HT1080 (cell line): ENCODE measurements around the gene CDSN. TPM values are rescaled to one million over a fixed set of nuclear protein-coding genes. Genes with fewer than 3 reads are reported as not detected.

Source experiments
- DNase-seq: peaks from one replicate; pipeline ENCODE4 v3.0.0-alpha.2; 2015; ENCODE audit warnings: low read depth
- total RNA-seq: library from RNA; depleted of rRNA; stranded (reverse); fragments of >200 nt; shearing (Covaris generic); gene quantifications from 2 replicates; pipeline ENCODE4 v1.2.3, GENCODE V29; 2014

Gene CDSN
- total RNA-seq, 1 experiment from 2014 or later: not detected

DNA sequence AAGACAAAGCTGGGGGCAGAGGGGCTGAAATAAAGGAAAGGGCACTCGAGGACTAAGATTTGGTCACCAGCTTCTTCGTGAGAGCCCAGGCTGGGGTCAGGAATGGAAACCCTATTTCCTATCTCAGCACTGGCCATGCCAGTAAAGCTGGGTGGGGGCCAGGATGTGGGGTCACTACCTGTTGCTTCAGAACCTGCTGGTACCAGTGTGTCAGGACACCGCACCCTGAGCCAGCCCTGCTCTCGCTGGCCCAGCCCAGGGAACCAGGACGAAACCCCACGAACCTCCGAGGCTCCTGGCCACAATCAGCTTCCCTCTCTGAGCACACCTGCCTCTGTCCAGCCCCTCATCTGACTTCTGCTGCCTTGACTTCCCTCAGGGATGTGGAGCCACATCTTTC lies 2.1 kb downstream of the CDSN start:
- no peak for DNase-seq

DNA sequence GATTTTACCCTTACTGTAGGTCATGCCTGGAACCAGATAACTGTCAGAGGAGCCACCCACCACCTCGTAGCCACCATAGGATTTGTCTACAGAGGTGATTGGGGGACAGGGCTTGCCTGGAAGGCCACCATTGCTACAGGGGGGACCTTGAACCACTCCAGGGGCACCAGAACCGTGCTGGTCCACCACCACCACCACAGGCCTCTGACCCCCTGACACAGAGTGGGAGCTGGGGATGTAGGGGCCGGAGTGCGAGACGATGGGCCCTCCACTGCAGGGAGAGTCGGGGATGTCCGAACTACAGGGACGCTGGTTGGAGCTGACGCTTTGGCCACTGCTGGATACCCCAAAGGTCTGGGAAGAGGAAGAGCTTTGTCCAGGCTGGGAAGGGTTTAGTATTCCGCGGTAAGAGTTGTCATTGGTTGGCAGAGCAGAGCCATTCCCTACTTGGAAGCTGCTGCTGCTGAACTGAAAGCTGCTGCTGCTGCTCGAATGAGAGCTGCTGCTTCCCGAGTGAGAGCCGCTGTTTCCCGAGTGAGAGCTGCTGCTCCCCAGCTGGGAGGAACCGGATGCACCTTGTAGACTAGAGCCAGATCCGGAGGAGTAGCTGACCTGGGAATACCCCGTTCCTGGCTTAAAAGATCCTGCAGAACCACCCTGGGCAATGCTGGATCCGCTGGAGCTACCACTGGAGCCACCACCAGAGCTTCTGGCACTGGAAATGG lies 3.4 kb downstream of the CDSN start:
- no peak for DNase-seq

DNA sequence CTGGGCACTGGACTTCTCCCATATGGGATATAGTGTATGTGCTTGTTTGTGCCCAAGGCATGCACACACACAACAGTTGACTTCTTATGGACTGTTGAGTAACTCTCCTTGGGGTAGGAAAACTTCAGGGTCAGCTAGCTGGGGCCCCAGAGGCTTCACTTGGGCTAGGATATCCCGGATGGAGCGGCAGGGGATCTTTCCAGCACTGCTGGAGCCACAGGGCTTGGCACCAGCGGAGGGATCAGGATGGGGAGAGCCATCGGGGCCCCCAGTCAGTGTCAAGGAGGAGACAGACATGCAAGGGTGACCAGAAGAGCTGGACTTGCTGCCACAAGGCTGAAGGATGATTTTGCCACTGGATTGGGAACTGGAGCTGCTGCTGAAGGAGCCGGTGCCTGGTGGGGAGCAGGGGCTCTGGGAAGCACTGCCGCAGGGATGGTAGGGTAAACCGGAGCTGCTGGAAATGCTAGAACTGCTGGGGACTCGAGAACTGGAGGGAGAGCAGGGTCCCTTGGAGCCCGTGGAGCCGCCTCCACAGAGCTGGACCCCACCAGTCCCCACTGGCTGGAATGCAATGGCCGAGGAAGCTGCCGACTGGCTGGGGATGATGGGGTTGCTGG lies 4.2 kb downstream of the CDSN start:
- no peak for DNase-seq

DNA sequence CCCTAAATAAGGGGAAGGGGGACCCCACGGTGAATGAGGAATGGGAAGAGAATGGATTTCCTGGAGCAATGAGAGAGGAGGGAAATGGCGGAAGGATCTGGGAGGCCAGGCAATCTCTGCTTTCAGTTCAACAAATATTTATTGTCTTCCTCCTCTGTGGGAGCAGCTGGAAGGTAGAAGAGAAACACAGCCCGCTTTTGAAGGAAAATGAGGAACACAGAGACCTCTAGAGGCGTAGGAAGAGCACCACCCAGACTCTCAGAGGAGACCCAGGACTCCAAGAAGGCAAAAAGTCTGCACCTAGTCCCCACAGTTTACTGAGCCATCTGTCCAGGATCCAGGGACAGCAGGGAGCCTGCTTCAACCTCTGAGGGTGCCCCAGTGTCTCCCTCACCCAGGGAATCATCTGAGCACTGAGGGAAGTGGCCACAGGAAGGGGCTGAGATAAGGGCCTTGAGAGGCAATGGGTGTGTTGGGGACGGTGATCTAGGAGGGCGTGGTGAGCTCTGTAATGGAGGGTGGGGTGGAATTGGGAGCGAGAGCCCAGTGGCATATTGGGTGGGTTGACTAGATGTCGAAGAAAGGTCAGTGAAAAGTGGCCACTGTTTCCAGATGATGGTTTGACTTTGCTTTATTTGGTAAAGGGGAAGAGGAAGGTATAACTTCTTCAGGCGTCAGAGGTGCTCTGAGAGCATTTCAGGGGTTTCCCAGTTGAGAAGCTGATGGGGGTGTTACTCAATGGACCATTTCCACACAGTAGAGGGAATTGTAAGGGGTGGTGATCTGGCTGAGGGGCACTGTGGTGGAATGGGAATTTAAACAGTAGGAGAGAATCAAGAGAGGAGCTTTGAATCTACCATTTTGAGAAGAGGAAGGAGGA lies 5.0 kb downstream of the CDSN start:
- DNase-seq: peak; percentile 80

DNA sequence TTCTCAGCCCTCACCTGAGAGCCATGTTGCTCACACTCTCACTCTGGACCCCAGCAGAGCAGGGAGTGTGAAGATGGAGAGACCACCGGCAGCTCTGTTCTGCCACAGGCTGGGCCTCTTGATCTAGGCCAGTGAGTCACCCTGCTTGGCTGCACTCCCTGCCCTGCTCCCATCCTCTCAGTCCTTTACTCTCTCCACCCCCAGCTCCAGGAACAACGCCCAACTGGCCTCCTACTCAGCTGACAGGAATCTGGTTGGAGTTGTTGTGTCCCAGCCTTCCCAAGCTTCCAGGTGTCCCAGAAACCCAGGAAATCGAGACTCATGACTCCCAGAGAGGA lies 5.7 kb downstream of the CDSN start, which contains the start of gene PSORS1C1:
Gene PSORS1C1, plus strand, starts transcription at position 260 of the 338 bp plus-strand sequence. CDS start 14,833 bp downstream, outside the sequence.
- DNase-seq: peak; percentile 96

DNA sequence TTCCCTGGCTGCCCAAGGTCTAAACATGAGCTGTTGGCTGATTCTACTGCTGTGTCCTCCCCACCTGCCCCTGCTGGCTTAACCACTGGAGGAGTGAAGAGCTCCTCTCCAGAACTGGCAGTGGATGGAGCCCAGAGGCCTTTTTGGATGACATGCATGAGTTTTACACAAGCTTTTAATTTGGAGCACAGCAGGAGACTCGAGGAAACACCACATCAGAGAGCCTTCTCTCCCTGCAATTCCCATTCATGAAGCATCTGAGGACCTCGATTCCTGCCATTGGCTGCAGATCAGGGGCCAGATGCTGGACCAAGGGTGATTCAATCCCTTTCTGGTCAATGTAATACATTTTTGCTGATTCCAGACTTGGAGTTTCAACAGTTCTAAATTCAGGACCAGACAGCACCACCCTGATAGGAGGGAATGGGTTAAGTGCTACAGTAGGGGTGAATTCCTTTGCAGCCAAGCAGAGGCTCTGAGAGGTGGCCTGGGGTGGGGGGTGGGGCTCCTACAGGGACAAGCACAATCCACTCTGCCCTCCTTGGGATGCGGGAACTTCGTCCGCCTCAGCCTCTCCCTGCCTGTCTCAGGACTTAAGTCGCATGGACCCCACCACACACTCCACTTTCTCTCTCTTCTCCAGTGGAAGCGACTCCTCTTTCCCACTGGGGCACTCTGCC lies 6.2 kb downstream of the CDSN start:
- DNase-seq: peak; percentile 18

DNA sequence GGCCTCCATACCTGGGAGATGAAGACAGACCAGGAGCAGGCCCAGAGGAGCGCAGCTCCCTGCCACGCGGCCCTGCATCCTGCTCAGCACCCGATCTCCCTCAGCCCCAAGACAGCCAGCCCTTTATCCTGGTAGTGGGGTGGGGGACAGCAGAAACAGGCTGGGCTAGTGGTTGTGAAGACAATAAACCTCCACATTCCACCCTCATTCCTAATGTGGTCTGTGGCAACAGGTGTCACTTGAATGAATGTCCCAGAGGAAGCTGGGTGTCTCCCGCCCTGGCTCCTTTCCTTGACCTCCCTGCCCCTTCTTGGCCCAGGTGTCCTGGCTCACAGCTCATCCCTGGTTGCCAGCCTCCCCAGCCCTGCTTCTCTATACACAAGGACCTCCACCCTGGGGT lies 7.8 kb downstream of the CDSN start, which contains the start of gene C6orf15:
Gene C6orf15, minus strand, starts transcription at position 98 of the 400 bp plus-strand sequence. Its CDS starts 20 bp downstream, at position 78.
- DNase-seq: no peak

DNA sequence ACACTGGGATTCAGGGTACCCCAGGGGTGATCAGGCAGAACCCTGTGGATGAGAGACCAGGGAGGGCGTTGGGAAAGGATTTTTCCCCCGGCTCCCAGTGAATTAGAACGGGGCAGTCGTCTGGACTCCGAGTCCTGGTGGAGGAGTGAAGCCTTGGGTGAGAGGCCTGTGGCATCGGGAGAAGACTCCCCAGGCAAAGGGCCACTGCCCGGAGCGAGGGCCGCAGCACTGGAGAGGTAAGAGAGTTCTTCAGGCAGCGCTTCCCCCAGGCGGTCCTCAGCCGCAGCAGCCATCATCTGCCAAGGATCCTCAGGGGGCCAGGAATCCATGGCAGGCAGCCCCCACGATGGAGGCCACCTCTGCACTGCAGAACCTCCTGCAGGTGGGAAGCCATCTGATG lies 8.5 kb downstream of the CDSN start:
- no peak for DNase-seq

DNA sequence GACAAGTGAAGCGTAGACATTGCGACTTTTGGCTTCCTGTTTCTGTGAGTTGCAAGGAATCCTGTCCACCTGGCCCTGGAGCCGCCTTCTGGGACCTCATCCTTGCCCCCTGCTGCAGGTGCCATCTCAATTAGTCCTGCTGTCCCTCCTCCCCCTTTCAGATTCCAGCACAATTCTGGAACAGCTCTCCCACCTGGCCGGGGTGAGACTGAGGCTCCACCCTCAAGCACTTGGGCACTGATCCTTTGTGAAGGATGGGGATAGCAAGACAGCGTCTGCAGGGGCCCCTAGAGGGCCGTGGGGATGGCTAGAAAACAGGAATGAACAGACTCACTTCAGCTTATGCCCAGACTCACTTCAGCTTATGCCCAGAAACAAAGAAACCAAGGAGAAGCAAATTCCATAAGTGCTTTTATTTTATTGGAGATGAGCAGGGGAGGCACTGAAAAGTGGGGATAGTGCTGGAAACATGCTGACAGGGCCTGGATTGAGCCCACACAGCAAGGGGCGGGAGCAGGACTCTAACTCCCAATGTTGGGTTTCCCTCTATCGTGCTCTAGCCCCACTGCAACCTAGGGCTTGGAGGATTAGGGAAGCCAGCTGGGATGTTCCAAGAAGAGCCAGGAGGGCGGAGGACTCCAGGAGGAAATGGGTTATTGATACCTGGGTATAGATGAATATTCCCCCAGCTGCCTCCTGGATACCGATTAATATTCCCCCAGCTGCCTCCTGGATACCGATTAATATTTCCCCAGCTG lies 9.2 kb downstream of the CDSN start:
- DNase-seq: no peak

DNA sequence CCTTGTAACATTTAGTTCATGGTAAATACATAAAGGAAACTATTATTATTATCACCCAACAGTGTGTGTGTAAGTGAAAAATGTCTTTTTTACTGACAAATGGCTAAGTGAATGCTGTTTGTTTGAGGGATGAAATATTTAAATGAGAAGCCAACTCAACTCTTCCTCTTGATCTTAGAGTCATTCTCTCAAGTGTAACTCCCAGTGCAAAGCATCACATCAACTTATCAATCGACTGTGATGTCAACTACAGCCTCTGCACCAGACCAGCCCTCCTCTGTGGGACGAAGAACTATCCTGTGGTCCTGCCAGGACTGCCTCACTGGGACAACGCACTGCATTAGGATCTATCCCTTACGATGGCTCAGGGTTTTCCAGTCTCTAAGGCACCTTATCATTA lies 13.2 kb downstream of the CDSN start:
- no peak for DNase-seq

DNA sequence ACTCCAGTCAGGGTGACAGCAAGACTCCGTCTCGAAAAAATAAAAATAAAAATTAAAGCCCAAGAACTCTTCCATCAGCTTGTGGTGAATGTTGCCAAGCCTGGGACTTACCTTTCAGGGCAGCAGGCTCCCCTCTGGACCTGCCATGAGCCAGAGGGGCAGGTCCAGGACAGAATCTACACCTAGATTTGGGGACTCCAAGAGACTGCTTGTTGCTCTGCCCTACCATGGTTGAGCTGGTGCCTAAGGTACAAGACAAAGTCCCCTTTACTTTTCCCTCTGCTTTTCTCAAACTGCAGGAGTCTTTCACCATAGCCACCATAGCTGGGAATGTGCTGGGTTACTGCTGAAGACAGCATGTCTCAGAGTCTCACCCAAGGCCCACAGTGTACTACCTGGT lies 17.1 kb downstream of the CDSN start:
- no peak for DNase-seq

DNA sequence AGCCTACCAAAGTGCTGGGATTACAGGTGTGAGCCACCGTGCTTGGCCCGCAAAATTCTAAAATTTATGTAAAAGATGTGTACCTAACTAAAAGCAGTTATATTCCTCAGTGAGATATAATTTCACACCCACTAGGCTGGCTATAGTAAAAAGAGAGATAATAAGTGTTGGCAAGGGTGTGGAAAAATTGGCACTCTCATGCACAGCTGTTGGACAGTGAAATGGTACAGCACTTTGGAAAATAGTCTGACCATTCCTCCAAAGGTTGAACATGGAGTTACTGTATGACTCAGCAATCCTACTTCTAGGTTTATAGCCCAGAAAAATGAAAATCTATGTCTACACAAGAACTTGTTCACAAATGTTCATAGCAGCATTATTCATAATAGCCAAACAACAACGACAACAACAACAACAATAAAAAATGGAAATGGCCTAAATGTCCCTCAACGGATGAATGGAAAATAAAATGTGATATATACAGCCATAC lies 21.8 kb downstream of the CDSN start:
- no peak for DNase-seq

DNA sequence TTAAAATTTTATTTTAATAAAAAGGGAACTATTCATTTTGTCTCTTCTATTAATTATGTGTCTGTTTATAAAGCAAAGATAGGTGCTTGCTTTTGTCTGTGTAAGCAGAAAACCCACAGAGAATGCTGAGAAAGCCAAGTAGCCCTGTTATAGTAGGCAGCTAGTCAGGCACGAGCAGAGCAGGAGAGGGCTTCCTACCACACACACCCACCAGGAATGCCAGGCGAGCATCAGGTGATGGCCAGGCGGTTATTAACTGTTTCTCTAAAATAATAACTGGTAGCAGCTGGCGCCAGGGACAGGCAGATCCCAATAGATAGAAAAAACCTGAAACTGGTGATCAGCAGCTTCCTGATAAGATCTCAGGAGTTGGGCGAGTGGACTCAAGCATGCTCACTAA lies 23.6 kb downstream of the CDSN start:
- no peak for DNase-seq

DNA sequence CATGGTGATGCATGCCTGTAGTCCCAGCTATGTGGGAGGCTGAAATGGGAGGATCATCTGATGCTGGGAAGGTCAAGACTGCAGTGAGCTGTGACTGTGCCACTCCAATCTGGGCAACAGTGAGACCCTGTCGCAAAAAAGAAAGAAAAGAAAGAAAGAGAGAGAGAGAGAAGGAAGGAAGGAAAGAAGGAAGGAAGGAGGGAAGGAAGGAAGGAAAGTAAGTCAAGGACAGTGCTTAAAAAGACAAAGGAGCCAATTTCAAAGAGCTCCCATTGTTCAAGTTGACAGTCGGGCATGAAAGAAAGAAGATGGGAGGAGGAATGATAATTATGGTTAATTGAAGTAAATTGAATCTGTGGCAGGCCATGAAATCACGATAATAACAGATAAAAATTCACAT lies 24.0 kb downstream of the CDSN start:
- DNase-seq: no peak

DNA sequence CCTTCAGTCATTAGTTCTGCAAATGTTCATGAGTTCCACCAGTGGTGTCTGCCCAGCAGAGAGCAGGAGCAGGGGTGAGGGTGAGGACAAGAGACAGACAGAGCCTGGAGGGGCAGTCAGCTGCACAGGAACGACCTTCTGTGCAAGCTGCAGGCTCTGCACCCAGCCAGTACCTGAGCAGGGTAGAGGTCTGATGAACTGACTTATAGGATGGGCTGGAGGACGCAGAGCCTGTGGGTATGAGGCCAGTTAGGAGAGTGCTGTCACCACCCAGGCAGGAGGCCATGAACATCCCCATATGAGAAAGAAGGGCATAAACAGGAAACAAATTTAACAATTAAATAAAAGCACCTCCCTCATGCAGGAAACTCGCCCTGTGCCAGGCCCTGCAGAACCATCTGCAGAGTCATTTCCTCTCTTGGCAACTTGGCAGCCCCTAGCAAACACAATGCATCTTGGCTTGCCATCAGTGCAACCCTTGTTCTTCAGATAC lies 25.8 kb downstream of the CDSN start:
- peak; percentile 79 for DNase-seq

DNA sequence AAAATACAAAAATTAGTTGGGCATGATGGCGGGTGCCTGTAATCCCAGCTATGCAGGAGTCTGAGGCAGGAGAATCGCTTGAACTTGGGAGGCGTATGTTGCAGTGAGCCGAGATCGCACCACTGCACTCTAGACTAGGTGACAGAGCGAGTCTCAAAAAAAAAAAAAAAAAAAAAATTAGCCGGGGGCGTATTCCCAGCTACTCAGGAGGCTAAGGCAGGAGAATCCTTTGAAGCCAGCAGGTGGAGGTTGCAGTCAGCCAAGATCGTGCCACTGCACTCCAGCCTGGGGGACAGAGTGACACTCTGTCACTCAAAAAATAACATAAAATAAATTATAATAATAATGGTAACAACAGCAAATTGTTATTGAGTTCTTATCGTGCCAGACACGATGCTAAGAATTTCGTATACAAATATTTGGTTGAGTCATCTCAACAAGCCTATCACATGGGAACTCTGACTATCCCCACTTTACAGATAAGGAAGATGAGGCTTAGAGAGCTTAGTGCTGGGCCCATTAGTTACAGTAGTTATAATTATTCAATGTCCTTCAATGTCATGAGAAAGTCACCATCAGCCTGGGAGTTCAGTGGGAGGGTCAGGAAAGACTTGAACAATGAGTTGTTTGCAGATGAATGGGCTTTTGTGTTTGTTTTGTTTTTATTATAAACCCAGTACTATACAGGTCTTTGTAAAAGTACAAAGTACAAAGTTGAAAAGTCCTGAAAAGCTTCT lies 27.3 kb downstream of the CDSN start:
- DNase-seq: no peak

DNA sequence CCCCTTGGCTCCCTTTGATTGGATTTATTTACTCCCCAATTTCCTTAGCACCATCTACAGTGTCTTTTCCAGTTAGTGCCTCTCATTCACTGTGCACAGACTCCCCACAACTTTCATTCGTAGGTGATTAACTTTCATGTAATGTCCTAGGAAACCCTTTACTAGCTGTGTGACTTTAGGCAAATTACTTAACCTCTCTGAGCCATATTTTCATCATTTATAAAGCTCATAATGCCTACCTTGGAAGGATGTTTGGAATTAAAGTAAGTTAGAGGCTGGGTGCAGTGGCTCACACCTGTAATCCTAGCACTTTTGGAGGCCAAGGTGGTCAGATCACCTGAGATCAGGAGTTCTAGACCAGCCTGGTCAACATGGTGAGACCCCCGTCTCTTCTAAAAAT lies 28.0 kb downstream of the CDSN start:
- no peak for DNase-seq

DNA sequence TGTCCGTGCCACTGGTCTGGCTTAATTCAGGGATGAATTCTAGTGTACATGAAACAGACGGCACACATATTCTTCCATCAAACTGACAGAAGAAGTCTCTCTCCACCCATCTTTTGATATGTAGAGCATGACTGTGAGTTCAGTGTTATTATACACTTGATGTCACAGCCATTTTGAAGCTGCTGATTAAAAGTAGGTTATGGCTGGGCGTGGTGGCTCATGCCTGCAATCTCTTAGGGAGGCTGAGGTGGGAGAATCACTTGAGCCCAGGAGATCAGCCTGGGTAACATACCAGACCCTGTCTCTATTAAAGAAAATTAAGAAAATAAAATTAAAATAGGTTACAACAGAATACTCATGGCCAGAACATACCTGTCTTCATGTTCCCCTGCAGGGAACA lies 28.6 kb downstream of the CDSN start:
- DNase-seq: no peak

DNA sequence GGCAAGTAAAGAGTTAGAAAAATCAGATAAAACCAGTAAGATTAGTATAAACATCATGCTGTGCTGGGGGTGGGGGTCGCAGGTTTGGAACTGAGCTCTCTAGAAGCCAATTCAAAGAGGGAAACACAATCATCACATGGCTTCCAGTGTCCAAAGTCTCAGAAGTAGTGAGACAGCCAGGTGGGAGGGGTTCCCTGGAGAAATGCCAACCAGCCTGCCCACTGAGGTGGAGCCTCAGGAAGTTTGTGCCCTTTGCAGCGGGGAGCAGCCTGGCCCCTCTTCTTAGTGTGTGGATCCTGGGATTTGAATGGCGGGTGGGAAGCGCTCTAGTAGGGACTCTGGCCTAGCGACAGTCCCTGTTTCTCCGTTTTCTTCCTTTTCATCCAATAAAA lies 29.3 kb downstream of the CDSN start:
- DNase-seq: no peak
